ENCODE results near the gene SMG7. TPM values are rescaled to one million over a fixed set of nuclear protein-coding genes. Genes with fewer than 3 reads are reported as not detected.

Gene SMG7
- total RNA-seq, 1 experiment from 2014 or later = 107 TPM

DNA sequence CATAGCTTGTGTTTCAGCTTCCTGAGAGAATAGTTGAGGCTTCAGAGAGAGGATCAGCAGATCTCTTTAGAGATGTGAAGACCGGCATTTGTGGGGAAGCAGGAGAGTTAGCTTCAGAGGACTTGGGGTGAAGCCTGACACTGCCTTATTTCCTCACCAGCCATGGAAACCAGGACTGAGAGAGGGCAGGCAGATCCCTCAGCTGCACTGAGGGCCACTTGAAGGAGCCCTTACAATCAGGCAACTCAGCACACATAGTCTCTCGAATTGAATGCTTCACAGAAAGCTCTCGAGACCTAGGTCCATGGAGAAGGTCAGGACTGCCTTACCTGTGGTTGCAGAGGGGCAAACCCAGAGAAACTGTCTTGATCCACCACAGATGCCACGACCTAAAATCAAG is 98.2 kb downstream of the SMG7 start:
- POLR2A ChIA-PET = interaction anchor here (1.0 to 2.2 kb wide), 2 partner anchors 10 to 40 kb away, joined by 4 to 6 read pairs; no protein-coding TSS in a partner anchor
- Mint-ChIP-seq H3K36me3 (ENCODE audit: insufficient read depth, unreplicated experiment) (no peaks in the 10 kb centered on the region), H3K27ac (ENCODE audit: low read depth, unreplicated experiment) (no peak overlapping the region), H3K4me3 (ENCODE audit: unreplicated experiment) (no peak overlapping the region), H3K27me3 (ENCODE audit: insufficient read depth, unreplicated experiment) (no peaks in the 10 kb centered on the region), H3K9me3 (ENCODE audit: unreplicated experiment) (no peaks in the 10 kb centered on the region), H3K4me1 (ENCODE audit: insufficient read depth, unreplicated experiment) (peaks cover 32% of the 10 kb centered on the region)
- CTCF ChIA-PET = interaction anchor here (0.6 to 3.8 kb wide), 3 partner anchors 10 to 115 kb away, joined by 4 to 20 read pairs (median 10); no protein-coding TSS in a partner anchor
- no TSS peak for BruUV-seq (replicated peaks)
- intact Hi-C loops (cut with micrococcal nuclease) = no loop called here
- DNase-seq (ENCODE audit: unreplicated experiment) = no peak
- TF ChIP-seq, protein P1, sequence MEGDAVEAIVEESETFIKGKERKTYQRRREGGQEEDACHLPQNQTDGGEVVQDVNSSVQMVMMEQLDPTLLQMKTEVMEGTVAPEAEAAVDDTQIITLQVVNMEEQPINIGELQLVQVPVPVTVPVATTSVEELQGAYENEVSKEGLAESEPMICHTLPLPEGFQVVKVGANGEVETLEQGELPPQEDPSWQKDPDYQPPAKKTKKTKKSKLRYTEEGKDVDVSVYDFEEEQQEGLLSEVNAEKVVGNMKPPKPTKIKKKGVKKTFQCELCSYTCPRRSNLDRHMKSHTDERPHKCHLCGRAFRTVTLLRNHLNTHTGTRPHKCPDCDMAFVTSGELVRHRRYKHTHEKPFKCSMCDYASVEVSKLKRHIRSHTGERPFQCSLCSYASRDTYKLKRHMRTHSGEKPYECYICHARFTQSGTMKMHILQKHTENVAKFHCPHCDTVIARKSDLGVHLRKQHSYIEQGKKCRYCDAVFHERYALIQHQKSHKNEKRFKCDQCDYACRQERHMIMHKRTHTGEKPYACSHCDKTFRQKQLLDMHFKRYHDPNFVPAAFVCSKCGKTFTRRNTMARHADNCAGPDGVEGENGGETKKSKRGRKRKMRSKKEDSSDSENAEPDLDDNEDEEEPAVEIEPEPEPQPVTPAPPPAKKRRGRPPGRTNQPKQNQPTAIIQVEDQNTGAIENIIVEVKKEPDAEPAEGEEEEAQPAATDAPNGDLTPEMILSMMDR (IDR thresholded peaks at IDR 0.05; ENCODE audit: unreplicated experiment) = no peak

DNA sequence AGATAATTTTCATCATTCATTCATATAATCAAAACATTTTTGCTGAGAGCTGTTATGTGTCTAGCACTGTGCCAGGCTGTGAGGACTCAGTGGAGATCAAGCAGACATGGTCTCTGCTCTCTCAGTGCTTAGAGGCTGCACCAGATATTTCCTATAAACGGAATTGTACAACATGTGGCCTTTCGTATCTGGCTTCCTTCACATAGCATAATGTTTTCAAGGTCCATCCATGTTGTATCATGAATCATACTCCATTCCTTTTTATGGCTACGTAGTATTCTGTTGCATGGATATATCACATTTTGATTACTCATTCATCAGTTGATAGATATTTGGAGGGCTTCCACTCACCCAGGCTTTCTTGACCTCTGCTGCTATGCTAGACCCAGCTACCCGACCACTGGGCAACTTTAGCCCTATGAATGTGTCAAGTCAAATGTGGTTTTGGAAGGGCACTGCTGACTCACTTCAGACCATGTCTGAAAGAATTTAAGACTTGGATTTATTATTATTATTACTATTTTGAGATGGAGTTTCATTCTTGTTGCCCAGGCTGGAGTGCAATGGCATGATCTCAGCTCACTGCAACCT is 99.5 kb downstream of the SMG7 start:
- intact Hi-C loops (cut with micrococcal nuclease) = no loop called here
- no peak overlapping the region for H3K4me3 Mint-ChIP-seq (ENCODE audit: unreplicated experiment)
- ChIA-PET CTCF (interaction anchor here (0.6 kb wide), 1 partner anchor 29 kb away, joined by 4 read pairs; no protein-coding TSS in a partner anchor), POLR2A (interaction anchor here (1.9 to 2.2 kb wide), 2 partner anchors 8 to 9 kb away, joined by 6 to 7 read pairs; no protein-coding TSS in a partner anchor)
- no TSS peak for BruUV-seq (replicated peaks)
- H3K27ac Mint-ChIP-seq (ENCODE audit: low read depth, unreplicated experiment) = no peak overlapping the region
- no peaks in the 10 kb centered on the region for H3K27me3 Mint-ChIP-seq (ENCODE audit: insufficient read depth, unreplicated experiment)
- H3K36me3 Mint-ChIP-seq (ENCODE audit: insufficient read depth, unreplicated experiment) = no peaks in the 10 kb centered on the region
- peaks cover 22% of the 10 kb centered on the region for H3K4me1 Mint-ChIP-seq (ENCODE audit: insufficient read depth, unreplicated experiment)
- TF ChIP-seq, protein P1 (IDR thresholded peaks at IDR 0.05; ENCODE audit: unreplicated experiment) = no peak
- DNase-seq (ENCODE audit: unreplicated experiment) = no peak
- H3K9me3 Mint-ChIP-seq (ENCODE audit: unreplicated experiment) = no peaks in the 10 kb centered on the region

DNA sequence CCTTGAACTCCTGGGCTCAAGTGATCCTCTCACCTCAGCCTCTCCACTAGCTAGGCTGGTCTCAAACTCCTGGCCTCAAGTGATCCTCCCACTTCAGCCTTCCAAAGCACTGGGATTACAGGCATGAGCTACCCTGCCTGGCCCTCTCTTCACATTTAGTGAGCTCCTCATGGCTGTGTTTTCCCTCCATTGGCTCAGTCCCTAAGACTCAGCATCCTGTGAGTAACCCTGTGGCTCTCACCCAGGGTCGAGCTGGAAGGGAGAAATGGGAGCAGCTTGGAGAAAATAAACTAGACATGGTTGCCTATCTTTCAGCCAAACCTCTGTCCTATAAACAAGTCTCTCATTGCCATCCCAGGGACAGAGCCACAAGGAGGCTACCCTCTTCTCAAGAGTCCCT is 100.4 kb downstream of the SMG7 start:
- Mint-ChIP-seq H3K4me1 (ENCODE audit: insufficient read depth, unreplicated experiment) (peaks cover 12% of the 10 kb centered on the region), H3K9me3 (ENCODE audit: unreplicated experiment) (no peaks in the 10 kb centered on the region), H3K4me3 (ENCODE audit: unreplicated experiment) (no peak overlapping the region), H3K27ac (ENCODE audit: low read depth, unreplicated experiment) (no peak overlapping the region), H3K27me3 (ENCODE audit: insufficient read depth, unreplicated experiment) (no peaks in the 10 kb centered on the region), H3K36me3 (ENCODE audit: insufficient read depth, unreplicated experiment) (no peaks in the 10 kb centered on the region)
- DNase-seq (ENCODE audit: unreplicated experiment) = no peak
- CTCF ChIA-PET = interaction anchor here (0.9 kb wide), 1 partner anchor 24 kb away, joined by 3 read pairs; no protein-coding TSS in a partner anchor
- BruUV-seq (replicated peaks) = no TSS peak
- TF ChIP-seq, protein P1 (IDR thresholded peaks at IDR 0.05; ENCODE audit: unreplicated experiment) = no peak
- intact Hi-C loops (cut with micrococcal nuclease) = no loop called here
- POLR2A ChIA-PET = interaction anchor here (0.9 to 1.9 kb wide), 2 partner anchors 9 to 10 kb away, joined by 3 to 7 read pairs; no protein-coding TSS in a partner anchor

DNA sequence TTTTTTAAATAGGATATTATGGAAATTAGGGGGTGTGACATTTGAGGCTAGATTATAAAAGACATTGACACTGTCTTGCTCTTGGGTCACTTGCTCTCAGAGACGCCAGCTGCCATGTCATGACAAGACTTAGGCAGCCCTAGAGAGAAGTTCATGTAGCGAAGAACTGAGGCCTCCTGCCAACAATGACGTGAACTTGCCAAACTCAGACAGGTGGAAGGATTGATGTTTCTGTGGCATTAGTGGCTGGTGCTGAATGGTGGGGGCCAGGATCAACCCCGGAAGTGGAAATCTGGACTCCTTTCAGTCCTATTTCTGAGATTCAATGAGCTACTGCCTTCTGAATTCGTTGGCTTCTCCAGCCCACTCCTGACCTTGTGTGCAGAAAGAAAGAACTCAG is 103.3 kb downstream of the SMG7 start:
- Mint-ChIP-seq H3K27ac (ENCODE audit: low read depth, unreplicated experiment) (no peak overlapping the region), H3K9me3 (ENCODE audit: unreplicated experiment) (no peaks in the 10 kb centered on the region), H3K4me3 (ENCODE audit: unreplicated experiment) (no peak overlapping the region), H3K27me3 (ENCODE audit: insufficient read depth, unreplicated experiment) (no peaks in the 10 kb centered on the region), H3K36me3 (ENCODE audit: insufficient read depth, unreplicated experiment) (no peaks in the 10 kb centered on the region), H3K4me1 (ENCODE audit: insufficient read depth, unreplicated experiment) (no peaks in the 10 kb centered on the region)
- TF ChIP-seq, protein P1 (IDR thresholded peaks at IDR 0.05; ENCODE audit: unreplicated experiment) = no peak
- DNase-seq (ENCODE audit: unreplicated experiment) = no peak
- BruUV-seq (replicated peaks) = no TSS peak
- POLR2A ChIA-PET = no interaction called here
- CTCF ChIA-PET = interaction anchor here (0.7 kb wide), 1 partner anchor 20 kb away, joined by 4 read pairs; no protein-coding TSS in a partner anchor
- intact Hi-C loops (cut with micrococcal nuclease) = no loop called here
